WTC11 (cell line): Measurements from ENCODE around the gene TELO2. TPM values are rescaled to one million over a fixed set of nuclear protein-coding genes. Genes with fewer than 3 reads are reported as not detected.

ENCODE experiments used
- ATAC-seq: fragments of 200-7000 bp; cut with Tn5 transposase; 2 replicates; pipeline ENCODE4 v1.10.0; 2021; ENCODE audit warnings: mild to moderate bottlenecking, moderate library complexity
- CTCF ChIA-PET: fragments of 300-600 bp; sonication (Branson Sonifier 250); formaldehyde crosslinking; loops from one replicate; lab custom pipeline; 2021; ENCODE audit warnings: antibody characterized with exemption; lab: Charles Lee
- POLR2A ChIA-PET: fragments of 350-600 bp; sonication (Branson Sonifier 250); formaldehyde crosslinking; loops from one replicate; lab custom pipeline; 2021; ENCODE audit warnings: antibody characterized with exemption; lab: Charles Lee
- DNase-seq: peaks from one replicate; pipeline ENCODE4 v3.0.0; 2021; ENCODE audit warnings: low spot score
- H3K27ac Mint-ChIP-seq: 2 replicates; pipeline ENCODE4 v1.8.0; 2021; ENCODE audit warnings: mixed read lengths
- H3K27me3 Mint-ChIP-seq: 2 replicates; pipeline ENCODE4 v1.8.0; 2021; ENCODE audit warnings: low read depth, mild to moderate bottlenecking, moderate library complexity, mixed read lengths
- H3K36me3 Mint-ChIP-seq: 2 replicates; pipeline ENCODE4 v1.8.0; 2021; ENCODE audit warnings: mixed read lengths
- H3K4me1 Mint-ChIP-seq: 2 replicates; pipeline ENCODE4 v1.8.0; 2022; ENCODE audit warnings: mixed read lengths
- H3K4me3 Mint-ChIP-seq: 2 replicates; pipeline ENCODE4 v1.8.0; 2021; ENCODE audit warnings: mild to moderate bottlenecking, moderate library complexity, mixed read lengths
- H3K9me3 Mint-ChIP-seq: 2 replicates; pipeline ENCODE4 v1.8.0; 2021; ENCODE audit warnings: mixed read lengths
- AFF4 ChIP-seq: sonication (generic); formaldehyde crosslinking; IDR thresholded peaks from 2 replicates; pipeline ENCODE4 v1.8.1; 2023; ENCODE audit warnings: mild to moderate bottlenecking, missing genetic modification reagents, borderline replicate concordance
- ATF1 ChIP-seq: sonication (generic); formaldehyde crosslinking; IDR thresholded peaks from 2 replicates; pipeline ENCODE4 v1.8.1; 2023; ENCODE audit warnings: mild to moderate bottlenecking, moderate library complexity, missing genetic modification reagents
- CBFB ChIP-seq: sonication (generic); formaldehyde crosslinking; IDR thresholded peaks from 2 replicates; pipeline ENCODE4 v1.8.1; 2022; ENCODE audit warnings: mild to moderate bottlenecking, low read depth, missing genetic modification reagents
- CREB1 ChIP-seq: sonication (generic); formaldehyde crosslinking; IDR thresholded peaks from 2 replicates; pipeline ENCODE4 v1.8.0; 2023; ENCODE audit warnings: mild to moderate bottlenecking, missing genetic modification reagents
- E2F1 ChIP-seq: sonication (generic); formaldehyde crosslinking; IDR thresholded peaks from 2 replicates; pipeline ENCODE4 v1.8.0; 2022; ENCODE audit warnings: mild to moderate bottlenecking, missing genetic modification reagents
- ERG ChIP-seq: fragments of 250-450 bp; sonication (Bioruptor Pico); IDR thresholded peaks from 2 replicates; pipeline ENCODE4 v1.8.0; 2021; ENCODE audit warnings: mild to moderate bottlenecking
- MLX ChIP-seq: sonication (generic); formaldehyde crosslinking; IDR thresholded peaks from 2 replicates; pipeline ENCODE4 v1.8.1; 2023; ENCODE audit warnings: mild to moderate bottlenecking, missing genetic modification reagents, moderate library complexity
- SMAD3 ChIP-seq: sonication (generic); formaldehyde crosslinking; IDR thresholded peaks from 2 replicates; pipeline ENCODE4 v1.8.0; 2022; ENCODE audit warnings: missing genetic modification reagents, mild to moderate bottlenecking, borderline replicate concordance
- SP1 ChIP-seq: sonication (generic); formaldehyde crosslinking; conservative IDR thresholded peaks from 2 replicates; pipeline ENCODE4 v1.8.1; 2022; ENCODE audit warnings: missing genetic modification reagents
- STAT6 ChIP-seq: sonication (generic); formaldehyde crosslinking; conservative IDR thresholded peaks from 2 replicates; pipeline ENCODE4 v1.8.1; 2023; ENCODE audit warnings: mild to moderate bottlenecking, low read depth, missing genetic modification reagents, moderate library complexity
- ZBTB43 ChIP-seq: sonication (generic); formaldehyde crosslinking; IDR thresholded peaks from 2 replicates; pipeline ENCODE4 v1.8.1; 2023; ENCODE audit warnings: mild to moderate bottlenecking, missing genetic modification reagents
- total RNA-seq: library from RNA; stranded (reverse); gene quantifications from 3 replicates; pipeline ENCODE4 v1.2.3, GENCODE V29; 2021

Gene TELO2
- total RNA-seq, 1 experiment from 2014 or later, result 86.7 TPM

GRCh38 chr16:1527836-1528811 is 35.0 kb downstream of the TELO2 start:
- Mint-ChIP-seq H3K4me1 (no peaks in the 10 kb centered on the region), H3K36me3 (no peaks in the 10 kb centered on the region), H3K4me3 (no peak overlapping the region), H3K9me3 (no peaks in the 10 kb centered on the region), H3K27me3 (no peaks in the 10 kb centered on the region), H3K27ac (peak overlapping the region; percentile 92)
- TF ChIP-seq SP1 (CRISPR knock-in tag) (no peak), MLX (CRISPR knock-in tag) (no peak), ATF1 (CRISPR knock-in tag) (no peak), AFF4 (CRISPR knock-in tag) (no peak), CBFB (CRISPR knock-in tag) (no peak), ERG (CRISPR knock-in tag) (no peak), STAT6 (no peak), E2F1 (CRISPR knock-in tag) (no peak), ZBTB43 (CRISPR knock-in tag) (no peak), SMAD3 (CRISPR knock-in tag) (no peak), CREB1 (CRISPR knock-in tag) (no peak)
- ChIA-PET CTCF (interaction anchor here (1.0 kb wide), 1 partner anchor 10 kb away, joined by 3 read pairs; no protein-coding TSS in a partner anchor), POLR2A (interaction anchor here (0.7 kb wide), 1 partner anchor 120 kb away, joined by 4 read pairs; no protein-coding TSS in a partner anchor)
- DNase-seq, result no peak
- ATAC-seq, result no peak
